ENCODE measurements around the gene ABCA5. TPM values are rescaled to one million over a fixed set of nuclear protein-coding genes. Genes with fewer than 3 reads are reported as not detected.

Gene ABCA5
- total and polyA plus RNA-seq, 2 of the 13 experiments (the other 11 are each of a cell fraction or from before 2014, with no cell fraction given): 9.7 to 10.1 TPM

- no peak for TF ChIP-seq SNAPC4 (CRISPR knock-in tag; IDR thresholded peaks at IDR 0.05)
- no peak for TF ChIP-seq BCL6 (CRISPR knock-in tag; IDR thresholded peaks at IDR 0.05)
- no peak for TF ChIP-seq TCF7L2 (IDR thresholded peaks at IDR 0.05; ENCODE audit: low read depth, low read length)
- TF ChIP-seq ZNF747 (CRISPR knock-in tag; IDR thresholded peaks at IDR 0.05; ENCODE audit: borderline replicate concordance): no peak
- no peak for TF ChIP-seq ZNF280D (CRISPR knock-in tag; IDR thresholded peaks at IDR 0.05)
- no peak for TF ChIP-seq ZNF230 (CRISPR knock-in tag; IDR thresholded peaks at IDR 0.05)
- no peak for TF ChIP-seq SYNCRIP (IDR thresholded peaks at IDR 0.05; ENCODE audit: insufficient read depth, low read depth, low read length)
- peak; percentile 58 for TF ChIP-seq MXD4 (CRISPR knock-in tag; IDR thresholded peaks at IDR 0.05)
- TF ChIP-seq ZNF569 (CRISPR knock-in tag; IDR thresholded peaks at IDR 0.05; ENCODE audit: borderline replicate concordance): no peak
- no peak for TF ChIP-seq SIX4 (CRISPR knock-in tag; IDR thresholded peaks at IDR 0.05)
- TF ChIP-seq ATRX (CRISPR knock-in tag; IDR thresholded peaks at IDR 0.05; ENCODE audit: borderline replicate concordance): no peak
- TF ChIP-seq FOXC1 (CRISPR knock-in tag; IDR thresholded peaks at IDR 0.05; ENCODE audit: borderline replicate concordance): no peak
- TF ChIP-seq ZSCAN12 (CRISPR knock-in tag; IDR thresholded peaks at IDR 0.05): no peak
- TF ChIP-seq ZHX2 (IDR thresholded peaks at IDR 0.05; ENCODE audit: low read depth): no peak
- no peak for TF ChIP-seq ZHX2 (CRISPR knock-in tag; IDR thresholded peaks at IDR 0.05; ENCODE audit: borderline replicate concordance)
- no peak for TF ChIP-seq SIX1 (CRISPR knock-in tag; IDR thresholded peaks at IDR 0.05; ENCODE audit: borderline replicate concordance)
Measured at GRCh38 chr17:69235338-69236058, 91.4 kb downstream of the ABCA5 start (continued).
